ENCODE measurements around the gene MACROD1. TPM values are rescaled to one million over a fixed set of nuclear protein-coding genes. Genes with fewer than 3 reads are reported as not detected.
A peak's percentile ranks its signal among the peaks of the same experiment; 100 is the strongest.

MACROD1 gene
- total and polyA plus RNA-seq, 9 of the 15 experiments (the other 6 are each of a cell fraction or from before 2014, with no cell fraction given) = 1.1 to 60.0 (median 26.4) TPM

- TF ChIP-seq REST (IDR thresholded peaks at IDR 0.05; ENCODE audit: borderline replicate concordance) = no peak
- no peak; the same call in 1 of the 2 replicates for TF ChIP-seq REST (CRISPR knock-in tag; IDR thresholded peaks at IDR 0.05; ENCODE audit: low read depth)
- TF ChIP-seq SP1 (CRISPR knock-in tag; IDR thresholded peaks at IDR 0.05) = peak; percentile 55; the same call in 1 of the 2 replicates
- TF ChIP-seq MITF (IDR thresholded peaks at IDR 0.05) = peak; percentile 23; the same call in 1 of the 2 replicates
- no peak for TF ChIP-seq MCM2 (IDR thresholded peaks at IDR 0.05; ENCODE audit: low read depth)
- 0 out of 2 replicates have a peak, but pooled peaks have one; percentile 17 for TF ChIP-seq CREM (IDR thresholded peaks at IDR 0.05; ENCODE audit: low read depth)
- no peak for TF ChIP-seq ZNF644 (tag; IDR thresholded peaks at IDR 0.05; ENCODE audit: low read depth)
- no peak for TF ChIP-seq ZNF398 (CRISPR knock-in tag; IDR thresholded peaks at IDR 0.05)
- no peak for TF ChIP-seq HDAC2 (IDR thresholded peaks at IDR 0.05)
- no peak for TF ChIP-seq NUFIP1 (IDR thresholded peaks at IDR 0.05; ENCODE audit: partially characterized antibody)
- 0 out of 2 replicates have a peak, but pooled peaks have one; percentile 71 for TF ChIP-seq GATAD2B (IDR thresholded peaks at IDR 0.05; ENCODE audit: borderline replicate concordance)
- peak; percentile 6; the same call in 1 of the 2 replicates for TF ChIP-seq JUND (IDR thresholded peaks at IDR 0.05; ENCODE audit: borderline replicate concordance, low read depth, low read length)
- TF ChIP-seq JUND (tag; IDR thresholded peaks at IDR 0.05; ENCODE audit: borderline replicate concordance, low read depth, low read length) = no peak
- no peak for TF ChIP-seq DLX4 (CRISPR knock-in tag; IDR thresholded peaks at IDR 0.05)
- no peak for TF ChIP-seq ZNF24 (IDR thresholded peaks at IDR 0.05)
Measured at GRCh38 chr11:64206457-64207255, 40.7 kb upstream of the MACROD1 start, which contains the start of gene FERMT3 (continued).
